Activated CD8-positive, alpha-beta memory T cell treated with anti-CD3 and anti-CD28 coated beads, Interleukin-2, amount 50 U/mL, for 4 hours (primary cell): ENCODE measurements around the gene ADGRV1.
"Not testable (repeated sequence)": the region's sequence is repeated elsewhere in the genome, so short reads cannot be mapped to it uniquely, and the experiment has no call there.

Experiments
- DNase-seq: peaks from one replicate; pipeline ENCODE4 v3.0.0-alpha.2; 2020

ADGRV1 gene

DNA sequence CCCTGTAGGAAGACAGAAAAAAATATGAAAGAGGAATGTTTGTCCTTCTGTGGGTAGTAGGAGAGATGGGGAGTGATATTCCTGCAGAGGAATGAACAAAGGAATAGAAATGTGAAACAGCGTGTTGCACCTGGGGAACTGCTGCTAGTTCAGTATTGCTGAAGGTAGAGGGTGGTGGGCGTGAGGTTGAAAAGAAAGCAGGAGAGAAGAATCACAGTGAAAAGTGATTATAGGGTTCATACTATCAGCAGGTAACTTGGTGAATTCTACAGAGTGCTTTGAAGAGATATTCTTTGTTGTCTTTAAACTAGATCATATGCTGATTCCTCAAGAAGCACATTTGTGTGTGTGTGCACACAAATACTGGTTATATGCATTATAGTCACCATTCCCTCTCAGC lies 95.6 kb downstream of the ADGRV1 start:
- DNase-seq, result no peak

DNA sequence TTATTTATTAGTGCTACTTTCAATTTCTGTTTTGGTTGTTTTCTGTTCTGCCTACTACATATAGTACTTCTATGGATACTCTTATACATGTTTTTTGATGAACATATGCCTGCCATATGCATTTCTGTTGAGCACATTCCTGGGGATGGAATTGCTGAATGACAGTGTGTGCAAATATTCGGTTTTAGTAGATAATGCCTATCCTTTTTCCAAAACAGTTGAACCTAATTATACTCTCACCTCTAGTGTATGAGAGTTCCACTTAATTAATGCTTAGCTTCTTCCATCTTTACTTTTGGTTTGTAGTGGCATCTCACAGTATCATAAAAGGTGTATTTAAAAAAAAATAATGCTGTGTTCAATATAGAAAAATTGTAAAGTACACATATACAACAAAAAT lies 96.8 kb downstream of the ADGRV1 start:
- no peak for DNase-seq

DNA sequence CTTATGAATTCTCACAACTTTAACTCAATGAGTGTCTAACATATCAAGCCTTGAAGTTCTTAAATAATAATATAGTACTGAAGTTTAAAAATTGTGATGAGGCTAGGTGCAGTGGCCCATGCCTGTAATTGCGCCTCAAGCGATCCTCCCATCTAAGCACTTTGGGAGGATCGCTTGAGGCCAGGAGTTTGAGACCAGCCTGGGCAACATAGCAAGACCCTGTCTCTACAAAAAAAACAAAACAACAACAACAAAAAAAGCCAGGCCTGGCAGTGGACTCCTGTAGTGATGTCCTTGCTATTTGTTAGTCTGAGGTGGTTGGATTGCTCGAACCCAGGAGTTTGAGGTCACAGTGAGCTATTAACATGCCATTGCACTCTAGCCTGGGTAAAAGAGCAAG lies 98.4 kb downstream of the ADGRV1 start:
- DNase-seq, result no peak

DNA sequence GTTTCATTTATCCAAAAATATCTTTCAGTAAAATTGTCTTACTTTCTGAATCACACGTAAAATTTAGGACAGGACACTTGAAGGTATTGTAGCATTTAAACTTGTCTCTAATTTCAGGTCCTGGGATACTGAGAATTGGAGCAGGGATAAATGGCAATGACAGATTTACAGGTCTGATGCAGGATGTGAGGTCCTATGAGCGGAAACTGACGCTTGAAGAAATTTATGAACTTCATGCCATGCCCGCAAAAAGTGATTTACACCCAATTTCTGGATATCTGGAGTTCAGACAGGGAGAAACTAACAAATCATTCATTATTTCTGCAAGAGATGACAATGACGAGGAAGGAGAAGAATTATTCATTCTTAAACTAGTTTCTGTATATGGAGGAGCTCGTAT lies 99.2 kb downstream of the ADGRV1 start:
- no peak for DNase-seq

DNA sequence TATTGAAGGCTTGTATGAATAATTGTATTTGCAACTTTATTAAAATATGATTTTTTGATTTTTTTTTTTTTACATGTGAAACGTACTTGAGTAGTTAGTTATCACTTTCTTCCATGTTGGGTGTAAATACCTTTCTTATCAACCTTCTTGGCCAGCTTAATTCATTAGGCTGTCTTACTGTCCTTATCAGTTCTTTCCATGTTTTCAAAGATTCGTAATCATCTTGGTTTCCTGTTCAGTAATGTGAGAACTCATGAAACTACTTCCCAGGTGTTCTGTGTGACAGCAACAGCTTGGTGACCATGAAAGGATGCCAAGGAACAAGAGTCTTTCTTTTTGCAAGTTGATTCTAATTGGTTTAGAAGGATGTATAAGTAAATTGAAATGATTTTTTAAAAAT lies 100.0 kb downstream of the ADGRV1 start:
- DNase-seq, result no peak

DNA sequence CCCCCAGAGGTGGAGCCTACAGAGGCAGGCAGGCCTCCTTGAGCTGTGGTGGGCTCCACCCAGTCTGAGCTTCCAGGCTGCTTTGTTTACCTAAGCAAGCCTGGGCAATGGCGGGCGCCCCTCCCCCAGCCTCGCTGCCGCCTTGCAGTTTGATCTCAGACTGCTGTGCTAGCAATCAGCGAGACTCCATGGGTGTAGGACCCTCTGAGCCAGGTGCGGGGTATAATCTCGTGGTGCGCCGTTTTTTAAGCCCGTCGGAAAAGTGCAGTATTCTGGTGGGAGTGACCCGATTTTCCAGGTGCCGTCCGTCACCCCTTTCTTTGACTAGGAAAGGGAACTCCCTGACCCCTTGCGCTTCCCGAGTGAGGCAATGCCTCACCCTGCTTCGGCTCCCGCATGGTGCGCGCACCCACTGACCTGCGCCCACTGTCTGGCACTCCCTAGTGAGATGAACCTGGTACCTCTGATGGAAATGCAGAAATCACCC lies 109.5 kb downstream of the ADGRV1 start:
- not testable (repeated sequence) for DNase-seq

DNA sequence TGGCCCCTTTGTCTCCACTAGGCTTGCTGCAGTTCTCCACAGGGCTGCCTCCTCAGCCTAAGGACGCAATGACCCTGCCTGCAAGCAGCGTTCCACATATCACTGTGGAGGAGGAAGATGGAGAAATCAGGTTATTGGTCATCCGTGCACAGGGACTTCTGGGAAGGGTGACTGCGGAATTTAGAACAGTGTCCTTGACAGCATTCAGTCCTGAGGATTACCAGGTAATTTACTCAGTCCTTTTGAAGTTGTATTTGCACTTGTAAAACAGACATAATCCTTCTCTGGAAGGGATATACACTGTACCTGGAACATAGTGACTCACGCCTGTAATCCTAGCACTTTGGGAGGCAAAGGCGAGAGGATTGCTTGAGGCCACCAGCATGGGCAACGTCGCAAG lies 116.6 kb downstream of the ADGRV1 start:
- DNase-seq, result no peak

DNA sequence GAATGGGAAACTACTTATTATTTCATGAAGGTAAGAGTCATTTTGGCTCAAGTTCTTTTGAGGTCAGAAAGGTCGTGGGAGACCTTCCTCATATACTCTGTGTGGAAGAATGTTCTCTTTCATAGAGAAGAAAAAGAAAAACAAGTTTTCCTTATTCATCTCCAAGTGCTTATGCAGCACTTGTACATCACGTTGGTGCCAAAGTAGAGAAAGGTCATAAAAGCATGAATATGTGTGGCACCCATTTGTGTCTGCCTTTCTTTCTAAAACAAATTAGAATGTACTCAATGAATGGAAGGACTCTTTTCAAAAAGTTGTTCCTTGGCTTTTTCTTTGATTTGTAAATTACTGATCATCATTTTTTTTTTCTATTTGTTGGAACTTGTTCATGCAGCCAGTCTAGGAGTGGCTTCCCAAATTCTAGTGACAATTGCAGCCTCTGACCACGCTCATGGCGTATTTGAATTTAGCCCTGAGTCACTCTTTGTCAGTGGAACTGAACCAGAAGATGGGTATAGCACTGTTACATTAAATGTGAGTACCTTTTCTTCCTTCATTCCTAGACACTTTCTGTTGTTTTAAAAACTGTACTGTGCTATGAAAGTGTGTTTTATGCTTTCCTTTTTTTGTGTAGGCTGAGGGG lies 122.4 kb downstream of the ADGRV1 start:
- no peak for DNase-seq

DNA sequence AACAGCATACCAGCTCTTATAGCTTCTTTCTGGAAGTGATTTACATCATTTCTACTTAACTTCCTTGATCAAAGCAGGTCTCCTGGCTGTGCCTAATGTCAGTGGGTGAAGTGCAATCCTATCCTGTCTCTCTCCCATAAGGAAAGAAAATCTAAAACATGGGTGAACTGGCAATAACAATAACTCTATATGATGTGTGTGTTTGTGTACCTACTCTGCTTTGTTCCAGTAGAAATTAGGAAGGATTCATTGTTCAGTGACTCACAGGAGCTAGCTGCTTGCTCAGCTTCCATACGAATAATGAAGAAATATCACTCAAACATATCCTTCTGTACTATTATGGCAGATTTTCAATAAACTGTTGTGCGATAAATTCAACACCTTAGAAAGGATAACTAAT lies 123.7 kb downstream of the ADGRV1 start:
- DNase-seq, result no peak

DNA sequence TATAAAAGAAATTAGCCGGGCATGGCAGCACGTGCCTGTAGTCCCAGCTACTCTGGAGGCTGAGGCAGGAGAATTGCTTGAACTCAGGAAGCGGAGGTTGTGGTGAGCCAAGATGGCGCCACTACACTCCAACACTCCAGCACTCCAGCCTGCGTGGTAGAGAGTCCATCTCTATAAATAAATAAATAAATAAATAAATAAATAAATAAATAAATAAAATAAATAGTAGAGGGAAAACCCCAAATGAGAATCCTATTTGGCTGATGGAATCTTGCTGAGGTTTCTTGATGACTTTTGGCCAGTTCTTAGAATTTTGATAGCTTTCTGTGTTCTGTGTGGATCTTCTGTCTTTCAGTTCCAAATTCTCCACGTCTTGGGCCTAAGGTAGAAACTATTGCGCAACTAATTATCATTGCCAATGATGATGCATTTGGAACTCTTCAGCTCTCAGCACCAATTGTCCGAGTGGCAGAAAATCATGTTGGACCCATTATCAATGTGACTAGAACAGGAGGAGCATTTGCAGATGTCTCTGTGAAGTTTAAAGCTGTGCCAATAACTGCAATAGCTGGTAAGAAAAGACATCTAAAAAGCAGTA lies 126.9 kb downstream of the ADGRV1 start:
- DNase-seq, result no peak

DNA sequence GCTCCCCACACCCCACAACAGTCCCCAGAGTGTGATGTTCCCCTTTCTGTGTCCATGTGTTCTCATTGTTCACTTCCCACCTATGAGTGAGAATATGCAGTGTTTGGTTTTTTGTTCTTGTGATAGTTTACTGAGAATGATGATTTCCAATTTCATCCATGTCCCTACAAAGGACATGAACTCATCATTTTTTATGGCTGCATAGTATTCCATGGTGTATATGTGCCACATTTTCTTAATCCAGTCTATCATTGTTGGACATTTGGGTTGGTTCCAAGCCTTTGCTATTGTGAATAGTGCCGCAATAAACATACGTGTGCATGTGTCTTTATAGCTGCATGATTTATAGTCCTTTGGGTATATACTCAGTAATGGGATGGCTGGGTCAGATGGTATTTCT lies 127.8 kb downstream of the ADGRV1 start:
- DNase-seq, result not testable (repeated sequence)

DNA sequence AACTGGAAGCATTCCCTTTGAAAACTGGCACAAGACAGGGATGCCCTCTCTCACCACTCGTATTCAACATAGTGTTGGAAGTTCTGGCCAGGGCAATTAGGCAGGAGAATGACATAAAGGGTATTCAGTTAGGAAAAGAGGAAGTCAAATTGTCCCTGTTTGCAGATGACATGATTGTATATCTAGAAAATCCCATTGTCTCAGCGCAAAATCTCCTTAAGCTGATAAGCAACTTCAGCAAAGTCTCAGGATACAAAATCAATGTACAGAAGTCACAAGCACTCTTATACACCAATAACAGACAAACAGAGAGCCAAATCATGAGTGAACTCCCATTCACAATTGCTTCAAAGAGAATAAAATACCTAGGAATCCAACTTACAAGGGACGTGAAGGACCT lies 128.9 kb downstream of the ADGRV1 start:
- not testable (repeated sequence) for DNase-seq

DNA sequence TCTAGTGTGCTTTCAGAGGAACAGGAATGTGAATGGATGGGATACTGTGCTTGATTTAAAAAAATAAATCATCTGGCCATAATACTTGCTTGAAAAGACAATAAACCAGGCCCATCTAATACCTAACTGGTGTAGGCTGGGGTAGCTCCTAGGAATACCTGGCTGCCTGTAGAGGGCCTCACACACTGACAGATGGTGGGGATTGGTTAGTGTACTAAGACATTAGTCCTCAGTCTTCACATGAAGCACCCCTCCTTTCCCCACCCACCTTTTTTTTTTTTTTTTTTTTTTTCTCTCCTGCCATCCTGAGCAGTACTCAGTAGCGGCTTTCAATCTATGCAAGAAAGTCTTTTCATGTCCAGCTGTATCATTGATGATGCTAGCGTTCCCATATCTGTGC lies 130.5 kb downstream of the ADGRV1 start:
- DNase-seq, result no peak

DNA sequence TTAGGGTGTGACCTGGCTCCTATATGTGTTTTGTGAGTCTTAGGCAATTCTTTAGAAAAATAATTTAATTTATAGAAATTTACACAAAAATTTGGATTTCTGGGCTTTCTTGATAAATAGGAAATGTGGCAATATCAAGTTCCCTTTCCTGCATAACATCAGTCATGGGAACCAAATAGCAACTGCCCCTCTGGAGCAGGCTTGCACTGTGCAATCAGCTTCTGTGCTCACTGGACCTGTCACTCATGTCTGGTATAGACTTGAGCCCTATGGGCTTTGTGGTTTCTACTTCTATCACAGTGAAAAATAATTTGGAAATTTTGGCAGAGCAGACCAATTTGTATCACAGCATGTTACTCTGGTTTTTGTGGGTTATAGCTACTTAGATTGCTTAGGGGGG lies 131.7 kb downstream of the ADGRV1 start:
- DNase-seq, result no peak

DNA sequence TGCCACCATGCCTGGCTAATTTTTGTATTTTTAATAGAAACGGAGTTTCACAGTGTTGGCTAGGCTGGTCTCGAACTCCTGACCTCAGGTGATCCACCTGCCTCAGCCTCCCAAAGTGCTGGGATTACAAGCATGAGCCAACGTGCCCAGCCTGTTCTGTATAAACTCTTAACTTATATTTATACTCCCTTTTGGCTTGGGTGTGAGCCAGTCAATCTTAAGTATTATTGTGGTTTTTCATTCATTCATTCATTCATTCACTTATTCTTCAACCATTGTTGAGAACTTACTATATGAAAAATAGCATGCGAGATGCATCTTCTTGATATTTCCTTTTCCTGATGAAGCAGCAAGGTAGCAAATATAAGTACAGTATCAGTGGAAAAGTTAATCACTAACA lies 132.9 kb downstream of the ADGRV1 start:
- no peak for DNase-seq

DNA sequence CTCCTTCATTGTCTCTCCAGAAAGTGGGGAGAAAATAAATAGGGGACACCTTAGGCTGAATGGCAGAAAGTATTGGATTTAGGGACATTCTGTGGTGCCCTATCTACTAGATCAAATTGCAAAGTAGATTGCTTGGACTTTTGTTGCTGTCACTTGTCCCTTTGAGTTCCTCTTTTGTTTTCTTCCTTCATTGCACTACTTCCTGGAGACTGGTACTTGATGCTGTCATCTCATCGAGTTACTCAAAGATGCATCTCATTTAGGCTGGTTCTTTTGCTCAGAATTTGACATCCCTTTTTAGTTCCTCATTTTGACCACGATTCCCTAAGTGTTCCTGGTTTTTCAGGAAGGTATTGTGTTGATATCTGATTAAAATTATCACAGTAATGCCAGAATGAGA lies 137.6 kb downstream of the ADGRV1 start:
- DNase-seq, result no peak

DNA sequence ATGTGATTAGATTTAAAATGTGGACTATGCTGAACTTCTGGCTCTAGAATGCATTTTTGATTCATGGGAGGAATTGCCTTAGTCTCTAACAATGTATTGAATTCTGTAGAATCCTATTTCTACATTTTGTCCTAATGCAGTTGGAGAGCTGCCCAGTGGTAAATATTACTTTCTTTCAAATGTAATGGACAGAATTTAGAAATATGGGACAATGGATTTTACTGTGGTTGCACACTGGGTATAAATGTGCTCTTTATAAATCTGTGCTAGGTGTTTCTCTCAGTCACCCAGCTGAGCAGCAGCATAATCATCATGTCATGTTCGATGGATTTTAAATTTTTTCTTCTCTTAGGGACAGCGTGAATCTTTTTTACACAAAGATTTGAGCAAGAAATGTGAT lies 141.7 kb downstream of the ADGRV1 start:
- no peak for DNase-seq

DNA sequence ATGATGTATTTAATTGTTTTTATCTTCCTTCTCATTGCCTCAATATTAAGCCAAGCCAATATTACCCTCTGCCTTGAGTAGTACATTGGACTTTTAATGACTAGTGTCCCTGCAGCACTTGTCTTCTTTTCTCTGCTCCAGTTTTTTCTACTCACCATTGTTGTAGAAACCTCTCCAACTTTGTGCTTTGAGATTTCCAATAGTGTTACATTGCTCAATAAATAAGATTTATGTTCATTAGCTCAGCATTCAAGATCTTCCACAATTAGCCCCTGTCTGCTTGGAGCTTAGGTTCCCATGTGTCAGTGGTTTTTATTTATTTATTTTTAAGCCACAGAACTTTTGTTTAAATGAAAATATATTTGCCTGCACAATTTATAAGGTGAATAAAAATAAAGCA lies 145.3 kb downstream of the ADGRV1 start:
- no peak for DNase-seq

DNA sequence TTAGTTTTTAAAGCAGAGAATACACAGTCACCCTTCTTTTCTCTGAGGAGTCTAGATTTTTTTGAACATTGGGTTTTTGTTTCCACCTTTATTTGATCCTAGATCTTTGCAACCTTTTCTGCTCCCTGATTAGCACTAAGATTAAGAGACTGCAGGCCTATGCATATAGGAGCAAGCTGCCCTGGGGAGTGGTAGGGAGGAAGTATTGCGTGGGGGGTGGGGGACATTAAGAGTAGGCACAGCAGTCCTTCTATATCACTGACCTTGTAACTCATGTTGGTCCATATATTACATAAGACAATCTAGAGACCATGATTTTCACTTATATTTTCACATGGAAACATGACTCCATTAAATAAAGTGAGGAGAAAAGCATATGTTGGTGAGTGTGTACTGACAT lies 149.1 kb downstream of the ADGRV1 start:
- DNase-seq, result no peak

DNA sequence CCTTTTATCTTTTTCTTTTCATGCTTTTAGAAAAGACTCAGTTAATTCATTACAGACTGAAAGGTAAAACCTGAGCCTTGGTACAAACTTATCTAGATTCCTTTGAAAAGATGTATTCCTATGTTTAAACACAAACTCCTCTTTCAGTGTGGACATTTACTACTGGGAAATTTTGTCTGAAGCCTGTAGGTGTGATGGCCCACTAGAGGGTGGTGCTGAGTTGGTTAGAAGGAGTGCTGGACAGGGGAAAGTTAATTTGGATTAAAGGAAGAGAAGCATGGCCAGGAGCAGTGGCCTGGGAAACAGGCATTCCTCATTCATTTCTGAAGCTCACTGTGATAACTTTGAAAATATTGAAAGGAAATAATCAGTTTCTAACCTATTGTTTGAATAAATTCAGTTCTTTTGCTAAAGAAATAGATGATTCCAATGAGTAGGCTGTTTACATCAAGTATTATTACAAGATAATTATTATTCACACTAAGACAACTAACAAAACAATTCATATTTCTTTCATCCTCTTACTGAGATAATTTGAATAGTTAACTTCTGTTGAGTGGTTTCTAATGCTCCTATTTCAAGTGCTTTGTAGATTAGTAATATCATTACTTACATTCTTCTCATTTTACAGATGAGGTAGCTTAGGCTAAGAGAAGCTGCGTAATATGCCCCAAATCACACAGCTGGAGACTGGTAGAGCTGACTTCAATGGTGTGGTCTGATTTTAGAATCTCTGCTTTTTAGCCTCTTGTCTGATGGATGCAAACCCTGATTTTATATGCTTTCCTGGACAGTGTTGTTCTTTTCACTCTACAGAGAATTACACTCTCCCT lies 150.9 kb downstream of the ADGRV1 start:
- no peak for DNase-seq

DNA sequence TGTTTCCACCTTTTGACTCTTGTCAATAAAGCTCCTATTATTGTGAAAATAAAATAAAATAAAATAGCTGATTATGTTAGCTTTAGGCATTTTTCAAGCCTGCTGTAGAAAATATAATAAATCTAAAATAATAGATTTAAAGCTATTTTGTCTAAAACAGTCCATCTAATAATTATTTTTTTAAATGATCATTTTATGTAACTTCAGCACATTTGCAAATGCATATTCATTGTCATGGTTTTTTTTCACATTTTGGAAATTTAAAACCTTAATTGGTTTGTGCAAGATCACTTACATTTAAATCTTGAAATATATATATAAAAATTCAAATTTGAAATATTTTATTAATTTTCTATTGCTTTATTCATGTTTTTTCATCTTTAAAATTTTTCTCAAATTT lies 159.8 kb downstream of the ADGRV1 start:
- DNase-seq, result no peak

DNA sequence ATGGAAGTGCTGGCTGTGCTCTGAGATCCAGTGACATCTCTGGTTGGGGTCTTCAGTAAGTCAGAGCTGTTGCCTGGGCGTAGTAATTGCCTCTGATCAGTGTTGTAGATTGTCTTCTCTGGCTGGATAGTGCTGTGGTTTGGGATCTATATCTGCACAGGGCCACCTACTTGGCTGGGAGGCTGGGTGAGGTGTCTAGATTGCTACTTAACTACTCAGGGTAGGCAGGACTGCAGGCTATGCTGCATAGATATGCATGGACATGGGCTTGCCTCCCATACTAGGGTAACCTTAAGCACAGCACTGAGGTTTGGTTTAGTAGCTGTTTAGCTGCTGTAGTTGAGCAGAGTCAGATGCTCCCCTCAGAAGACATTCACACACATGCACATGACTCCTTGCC lies 181.0 kb downstream of the ADGRV1 start:
- no peak for DNase-seq

DNA sequence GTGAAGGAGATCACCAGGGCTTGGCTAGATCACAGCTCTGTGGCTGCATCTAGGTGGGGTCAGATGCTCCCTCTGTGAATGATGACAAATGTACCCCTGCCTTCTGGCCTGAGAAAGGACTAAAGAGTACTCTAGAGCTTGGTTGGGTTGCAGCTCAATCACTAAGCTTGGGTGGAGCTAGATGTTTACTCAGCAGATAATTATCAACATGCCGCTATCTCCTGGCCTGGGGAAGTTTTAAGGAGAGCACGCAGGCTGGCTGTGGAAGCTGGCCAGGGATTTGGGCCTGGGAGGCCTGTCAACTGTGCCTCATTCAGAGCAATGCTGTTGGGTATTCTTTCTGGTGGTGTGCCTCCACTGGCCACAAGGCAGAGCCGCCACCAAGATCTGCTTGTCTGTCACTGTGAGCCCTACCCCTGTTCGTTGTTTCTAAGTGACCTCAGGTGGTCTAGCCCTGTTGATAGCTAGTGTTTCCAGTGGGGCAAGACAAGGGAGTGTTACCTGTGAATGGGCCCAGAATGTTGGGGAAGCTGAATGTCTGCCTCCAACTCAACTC lies 181.7 kb downstream of the ADGRV1 start:
- DNase-seq, result no peak

DNA sequence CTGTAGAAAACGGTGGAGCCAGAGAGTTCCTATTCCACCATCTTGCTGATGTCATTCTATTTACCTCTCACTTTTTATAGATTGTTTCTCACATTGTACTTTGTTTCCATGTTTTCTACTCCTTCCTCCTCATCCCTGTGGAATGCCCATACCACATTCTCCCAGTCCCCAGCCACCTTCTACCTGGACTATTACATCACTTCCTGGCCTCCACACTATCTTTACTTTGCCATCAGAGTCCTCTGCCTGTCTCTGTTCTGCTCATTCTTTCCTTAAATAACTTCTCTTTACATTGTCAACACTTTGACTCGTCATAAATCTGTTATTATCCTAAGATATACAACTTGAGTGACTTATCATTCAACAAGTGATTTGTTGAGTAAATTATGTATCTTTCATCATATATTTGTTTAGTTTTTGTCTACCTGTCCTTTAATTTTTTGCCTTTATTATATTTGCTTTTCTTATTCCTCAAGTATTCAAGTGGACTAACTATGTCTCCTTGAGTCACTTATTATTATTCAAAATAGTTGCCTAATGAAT lies 182.5 kb downstream of the ADGRV1 start:
- no peak for DNase-seq
